Aorta (tissue), 5 donors: ENCODE measurements around the gene TRABD. TPM values are rescaled to one million over a fixed set of nuclear protein-coding genes. Genes with fewer than 3 reads are reported as not detected.

Experiments
- ATAC-seq: fragments of 200-7000 bp; cut with Tn5 transposase; one replicate; pipeline ENCODE4 v1.9.1; 2022; ENCODE audit warnings: moderate library complexity; ENCODE audit not compliant: low FRiP score
- DNase-seq, 2 donors: peaks; one replicate each; pipeline ENCODE4 v3.0.0-alpha.2; 2020
- H3K27ac ChIP-seq, 2 donors: one replicate each; pipeline ENCODE4 v1.5.1; 2013; ENCODE audit warnings: low read length in 2 of 2, mild to moderate bottlenecking in 2 of 2, moderate library complexity in 2 of 2, control low read depth in 1 of 2, inconsistent platforms in 1 of 2, low read depth in 1 of 2
- H3K27me3 ChIP-seq, 2 donors: one replicate each; pipeline ENCODE4 v1.6.1; 2013; ENCODE audit warnings: control low read depth in 1 of 2, low read length in 1 of 2, mild to moderate bottlenecking in 1 of 2, moderate library complexity in 1 of 2; ENCODE audit not compliant: insufficient read depth in 2 of 2, control insufficient read depth in 1 of 2
- H3K36me3 ChIP-seq, 2 donors: one replicate each; pipeline ENCODE4 v1.6.1; 2013; ENCODE audit warnings: control low read depth in 1 of 2, low read length in 1 of 2, mild to moderate bottlenecking in 1 of 2; ENCODE audit not compliant: insufficient read depth in 2 of 2, control insufficient read depth in 1 of 2
- H3K4me1 ChIP-seq, 2 donors: one replicate each; pipeline ENCODE4 v1.6.1; 2013; ENCODE audit warnings: low read length in 2 of 2, control low read depth in 1 of 2, mild to moderate bottlenecking in 1 of 2, moderate library complexity in 1 of 2; ENCODE audit not compliant: insufficient read depth in 2 of 2, control insufficient read depth in 1 of 2
- H3K4me3 ChIP-seq, 2 donors: one replicate each; pipeline ENCODE4 v1.5.1; 2013; ENCODE audit warnings: low read length in 2 of 2, control low read depth in 1 of 2, mild to moderate bottlenecking in 1 of 2
- H3K9me3 ChIP-seq: one replicate; pipeline ENCODE4 v1.6.1; 2013; ENCODE audit warnings: mild to moderate bottlenecking, low read length; ENCODE audit not compliant: control insufficient read depth
- WGBS, 2 donors: extraction: QIAGEN DNeasy Blood & Tissue Kit; methylation state at CpG; one replicate each; pipeline ENCODE4 v1.1.7; 2013; 5-methylcytosine and 5-hydroxymethylcytosine counted together
- intact Hi-C, 2 donors: fragments of 100-400 bp; cut with DNase I; formaldehyde crosslinking; loops; one replicate each; pipeline versions ENCODE4 v1.14.2 to v1.15.0; 2022
- polyA plus RNA-seq, 2 donors: library from polyadenylated mRNA; stranded (reverse); fragments of 200-250 nt; gene quantifications; one replicate each; pipeline ENCODE4 v1.2.3, GENCODE V29; 2013
- total RNA-seq, 2 donors: library from RNA; stranded (reverse); fragmentation: NEBNext Ultra II Directional; extraction: Animal tissue kit (Norgen Biotek cat#: 25700); gene quantifications; one replicate each; pipeline ENCODE4 v1.2.1, GENCODE V29; 2021
- donor health status: healthy with polysubstance abuse.
- donor health status: Bipolar disorder and iron deficiency.
- donor health status: DM: no; HTN: no; CAD: no.
- donor health status: DM: no; HTN: no; CAD: no.
- donor health status: DM: yes; HTN: yes; CAD: no.

Gene TRABD
- total and polyA plus RNA-seq, 4 donors, result 13.5 to 53.2 (median 30.2) TPM

- 81 to 84% methylated on average over 19 of the region's 19 CpGs for WGBS, 2 donors
- Histone ChIP-seq H3K36me3 (no peaks in the 10 kb centered on the region), H3K9me3 (no peaks in the 10 kb centered on the region), H3K27ac (no peak overlapping the region), H3K4me1 (no peaks in the 10 kb centered on the region), H3K27me3 (no peaks in the 10 kb centered on the region), H3K4me3 (no peak overlapping the region)
- DNase-seq, result peak in 1 of 2 donors; percentile 54
- intact Hi-C loops, result no loop called here
- ATAC-seq, result no peak
These were observed 2.4 kb upstream of the TRABD start for GRCh38 chr22:50183141-50183971.

DNA sequence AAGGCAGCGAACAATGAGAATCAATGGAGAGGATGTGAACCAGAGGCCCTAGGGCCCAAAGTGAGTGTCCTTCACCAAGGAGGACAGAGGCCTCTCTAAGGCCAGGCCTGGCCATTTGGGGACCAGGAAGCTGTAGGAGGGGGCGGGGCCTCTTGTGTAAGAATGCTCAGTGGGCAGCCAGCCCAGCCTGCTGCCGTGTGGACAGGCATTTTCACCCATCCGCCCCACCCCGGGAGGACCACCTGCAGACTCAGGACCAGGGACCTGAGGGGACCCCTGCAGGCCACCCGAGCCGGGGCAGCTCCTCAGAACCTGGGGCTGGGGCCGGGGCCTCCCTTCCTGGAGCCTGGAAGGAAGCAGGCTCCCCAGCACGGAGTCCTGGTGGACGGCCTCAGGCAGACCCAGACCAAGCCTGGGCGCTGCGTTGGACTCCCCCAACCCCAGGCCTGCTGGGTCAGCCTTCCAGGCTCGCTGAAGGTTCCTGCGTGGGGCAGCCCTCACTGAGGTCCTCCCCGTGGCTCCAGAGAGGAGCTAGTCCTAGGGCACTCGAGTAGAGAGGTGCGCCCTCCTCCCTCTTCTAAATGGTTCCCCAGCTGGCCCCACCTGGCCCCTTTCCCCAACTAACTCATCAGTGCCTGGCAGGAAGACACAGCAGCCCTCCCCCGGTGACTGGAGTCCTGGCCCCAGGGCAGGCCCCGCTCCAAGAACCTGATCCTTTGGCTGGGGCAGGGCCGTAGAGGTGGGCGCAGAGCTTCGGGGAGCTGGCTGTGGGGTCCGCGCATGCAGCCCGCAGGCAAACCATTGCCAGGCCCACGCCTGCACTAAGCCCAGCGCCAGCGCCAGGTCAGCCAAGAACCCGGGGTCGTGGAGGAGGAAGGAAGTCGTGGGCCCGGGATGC is 1.5 kb upstream of the TRABD start:
- H3K27ac ChIP-seq, result no peak overlapping the region
- H3K27me3 ChIP-seq, result no peaks in the 10 kb centered on the region
- WGBS, 2 donors, result 73% methylated on average over 32 of the region's 32 CpGs
- intact Hi-C loops, result no loop called here
- no peaks in the 10 kb centered on the region for H3K9me3 ChIP-seq
- DNase-seq (peak in 1 of 2 donors; percentile 82), ATAC-seq (no peak)
- no peaks in the 10 kb centered on the region for H3K36me3 ChIP-seq
- no peaks in the 10 kb centered on the region for H3K4me1 ChIP-seq
- H3K4me3 ChIP-seq, result no peak overlapping the region

DNA sequence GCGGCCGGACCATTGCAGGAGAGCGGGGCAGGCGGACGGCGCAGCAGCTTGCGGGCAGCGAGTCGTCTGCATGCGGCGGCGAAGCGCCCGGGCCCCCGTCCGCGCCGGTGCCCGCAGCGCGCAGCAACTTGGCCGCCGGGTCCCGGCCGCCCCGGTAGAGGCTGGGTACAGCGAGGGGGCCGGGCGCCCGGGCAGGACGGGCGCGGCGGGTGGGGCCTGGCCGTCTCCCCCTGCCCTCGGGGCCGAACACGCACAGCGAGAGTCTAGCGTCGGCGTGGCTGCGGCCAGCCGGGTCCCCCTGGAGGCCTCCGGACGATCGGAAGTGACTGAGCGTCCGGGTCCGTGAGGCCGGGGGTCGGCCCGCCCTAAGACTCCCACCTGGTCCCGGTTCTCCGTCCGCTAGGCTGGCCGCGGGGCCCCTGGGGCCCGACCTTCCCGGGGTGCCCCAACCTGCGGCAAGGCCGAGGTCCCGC is 775 bp upstream of the TRABD start:
- Histone ChIP-seq H3K4me3 (peak overlapping the region in 1 of 2 donors; percentile 12), H3K4me1 (no peaks in the 10 kb centered on the region), H3K27me3 (no peaks in the 10 kb centered on the region), H3K9me3 (no peaks in the 10 kb centered on the region), H3K36me3 (no peaks in the 10 kb centered on the region), H3K27ac (no peak overlapping the region)
- ATAC-seq, result no peak
- intact Hi-C loops, result no loop called here
- WGBS, 2 donors, result 27 to 38% methylated on average over 35 to 63 of the region's 63 CpGs
- DNase-seq, result no peak

DNA sequence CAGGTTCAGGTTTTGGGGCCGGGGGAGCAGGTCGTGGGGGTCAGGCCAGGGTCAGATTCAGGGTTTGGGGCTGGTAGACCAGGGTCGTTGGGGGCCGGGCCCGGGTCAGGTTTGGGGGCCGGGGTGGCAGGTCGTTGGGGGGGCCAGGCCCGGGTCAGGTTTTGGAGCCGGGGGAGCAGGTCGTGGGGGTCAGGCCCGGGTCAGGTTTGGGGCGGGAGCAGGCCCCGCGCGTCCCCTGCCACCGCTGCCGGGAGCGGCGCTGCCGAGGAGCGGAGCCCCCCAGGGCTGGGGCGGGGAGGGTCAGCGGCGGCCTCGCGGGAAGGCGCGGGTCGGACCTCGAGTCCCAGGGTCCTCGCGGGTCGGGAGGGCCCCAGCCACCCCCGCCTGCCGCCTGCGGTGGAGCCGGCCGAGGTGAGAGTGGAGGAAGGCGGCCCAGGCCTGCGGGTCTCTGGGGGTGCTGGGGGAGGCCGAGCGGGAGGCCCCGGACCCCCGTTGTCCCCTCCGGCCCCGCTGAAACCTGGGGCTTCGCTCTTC is 535 bp downstream of the TRABD start:
- no peaks in the 10 kb centered on the region for H3K4me1 ChIP-seq
- 3 to 4% methylated on average over 25 to 47 of the region's 47 CpGs for WGBS, 2 donors
- intact Hi-C loops, result no loop called here

GRCh38 chr22:50186761-50187523 is 1.2 kb downstream of the TRABD start:
- H3K9me3 ChIP-seq, result no peaks in the 10 kb centered on the region
- peak overlapping the region; percentile 58 to 68 for H3K4me3 ChIP-seq
- H3K4me1 ChIP-seq, result no peaks in the 10 kb centered on the region
- 63 to 64% methylated on average over 26 of the region's 26 CpGs for WGBS, 2 donors
- H3K36me3 ChIP-seq, result no peaks in the 10 kb centered on the region
- H3K27ac ChIP-seq, result no peak overlapping the region
- DNase-seq, result peak in 1 of 2 donors; percentile 49
- no peak for ATAC-seq
- intact Hi-C loops, result no loop called here
- H3K27me3 ChIP-seq, result no peaks in the 10 kb centered on the region

More for the DNA sequence above, 535 bp downstream of the TRABD start:
- Histone ChIP-seq H3K4me3 (peak overlapping the region; percentile 58 to 68), H3K9me3 (no peaks in the 10 kb centered on the region), H3K36me3 (no peaks in the 10 kb centered on the region), H3K27me3 (no peaks in the 10 kb centered on the region), H3K27ac (no peak overlapping the region)
- DNase-seq (no peak), ATAC-seq (no peak)

DNA sequence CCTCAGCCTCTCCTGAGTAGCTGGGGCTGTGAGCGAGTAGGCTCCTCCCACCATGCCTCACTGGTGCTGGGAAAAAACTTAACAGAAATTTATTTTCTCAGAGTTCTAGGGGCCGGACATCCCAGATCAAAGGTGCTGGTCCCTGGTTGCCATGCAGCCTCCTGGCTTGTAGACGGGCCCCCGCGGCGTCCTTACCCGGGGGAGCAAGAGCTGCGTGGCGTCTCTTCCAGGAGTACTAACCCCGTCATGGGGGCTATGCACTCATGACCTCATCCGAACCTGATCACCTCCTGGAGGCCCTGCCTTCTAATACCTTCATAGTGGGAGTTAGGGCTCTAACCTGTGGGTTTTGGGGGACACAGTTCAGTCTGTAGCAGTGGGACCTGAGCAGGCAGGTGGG is 2.6 kb downstream of the TRABD start:
- no peaks in the 10 kb centered on the region for H3K4me1 ChIP-seq
- 96 to 98% methylated on average over 11 of the region's 11 CpGs for WGBS, 2 donors
- intact Hi-C loops, result no loop called here

GRCh38 chr22:50189184-50189848 is 3.6 kb downstream of the TRABD start:
- 80 to 86% methylated on average over 20 of the region's 20 CpGs for WGBS, 2 donors
- Histone ChIP-seq H3K27me3 (no peaks in the 10 kb centered on the region), H3K36me3 (no peaks in the 10 kb centered on the region), H3K4me3 (no peak overlapping the region), H3K4me1 (no peaks in the 10 kb centered on the region), H3K9me3 (no peaks in the 10 kb centered on the region), H3K27ac (peak overlapping the region in 1 of 2 donors; percentile 41)
- intact Hi-C loops, result no loop called here
- no peak for ATAC-seq
- no peak for DNase-seq

More for the DNA sequence above, 2.6 kb downstream of the TRABD start:
- no peak for ATAC-seq
- peak in 1 of 2 donors; percentile 34 for DNase-seq
- no peaks in the 10 kb centered on the region for H3K9me3 ChIP-seq
- H3K4me3 ChIP-seq, result no peak overlapping the region
- H3K27me3 ChIP-seq, result no peaks in the 10 kb centered on the region
- H3K36me3 ChIP-seq, result no peaks in the 10 kb centered on the region
- H3K27ac ChIP-seq, result no peak overlapping the region

- no peaks in the 10 kb centered on the region for H3K36me3 ChIP-seq
- 2 to 11% methylated on average over 3 to 4 of the region's 4 CpGs for WGBS, 2 donors
- no peak overlapping the region for H3K4me3 ChIP-seq
- DNase-seq (no peak), ATAC-seq (no peak)
- intact Hi-C loops, result loop anchor here in 1 of 2 donors (5.0 kb wide), 1 partner anchor 52 kb away; no protein-coding TSS in a partner anchor
- no peaks in the 10 kb centered on the region for H3K9me3 ChIP-seq
- no peaks in the 10 kb centered on the region for H3K4me1 ChIP-seq
- no peaks in the 10 kb centered on the region for H3K27me3 ChIP-seq
- peak overlapping the region in 1 of 2 donors; percentile 41 for H3K27ac ChIP-seq
These were observed 4.1 kb downstream of the TRABD start for GRCh38 chr22:50189849-50190181.
